Endothelial cell (in vitro differentiated cells): Measurements from ENCODE around the gene BEX3. TPM values are rescaled to one million over a fixed set of nuclear protein-coding genes. Genes with fewer than 3 reads are reported as not detected.

Experiments
- DNase-seq: peaks from one replicate; pipeline ENCODE4 v3.0.0; 2021; ENCODE audit warnings: low spot score
- H3K27ac Mint-ChIP-seq: one replicate; pipeline ENCODE4 v1.8.0; 2021; ENCODE audit warnings: mixed read lengths, inconsistent platforms; ENCODE audit not compliant: unreplicated experiment
- H3K27me3 Mint-ChIP-seq: one replicate; pipeline ENCODE4 v1.8.0; 2021; ENCODE audit warnings: mild to moderate bottlenecking, moderate library complexity, mixed read lengths, inconsistent platforms; ENCODE audit not compliant: unreplicated experiment
- H3K36me3 Mint-ChIP-seq: one replicate; pipeline ENCODE4 v1.8.0; 2021; ENCODE audit warnings: mild to moderate bottlenecking, low read depth, mixed read lengths, inconsistent platforms; ENCODE audit not compliant: unreplicated experiment
- H3K4me1 Mint-ChIP-seq: one replicate; pipeline ENCODE4 v1.8.0; 2021; ENCODE audit warnings: mild to moderate bottlenecking, mixed read lengths, inconsistent platforms; ENCODE audit not compliant: unreplicated experiment
- H3K4me3 Mint-ChIP-seq: one replicate; pipeline ENCODE4 v1.8.0; 2021; ENCODE audit warnings: mild to moderate bottlenecking, mixed read lengths, inconsistent platforms; ENCODE audit not compliant: unreplicated experiment
- H3K9me3 Mint-ChIP-seq: one replicate; pipeline ENCODE4 v1.8.0; 2021; ENCODE audit warnings: mixed read lengths, inconsistent platforms; ENCODE audit not compliant: unreplicated experiment
- total RNA-seq: library from RNA; stranded (reverse); fragmentation: NEBNext Ultra II Directional; extraction: Animal tissue kit (Norgen Biotek cat#: 25700); gene quantifications from one replicate; pipeline ENCODE4 v1.2.1, GENCODE V29; 2021; ENCODE audit not compliant: unreplicated experiment
- TF ChIP-seq, protein P1 (sequence below): fragments of 200-600 bp; sonication (generic); IDR thresholded peaks from one replicate; pipeline ENCODE4 v1.5.0; 2021; ENCODE audit warnings: antibody characterized with exemption; ENCODE audit not compliant: unreplicated experiment

Gene BEX3
- total RNA-seq, 1 donor from 2014 or later, result 313 TPM

DNA sequence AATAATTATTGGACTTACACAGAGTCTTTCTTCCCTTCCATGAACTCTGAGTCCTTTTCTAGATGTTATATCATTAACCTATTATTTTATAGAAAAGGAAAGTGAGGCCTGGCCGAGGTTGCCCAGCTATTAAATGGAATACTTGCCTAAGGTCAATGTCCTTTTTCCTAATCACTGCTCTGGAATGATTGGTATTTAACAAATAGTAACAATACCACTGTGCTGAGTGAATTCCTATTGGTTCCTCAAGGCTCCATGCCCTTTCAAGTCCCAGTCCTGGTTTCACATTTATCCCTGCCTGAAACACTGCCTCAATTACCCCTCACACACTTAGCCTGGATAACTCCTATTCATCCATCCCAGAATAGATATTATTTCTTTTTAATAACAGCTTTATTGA is 13.9 kb upstream of the BEX3 start:
- Mint-ChIP-seq H3K27me3 (peaks cover 2% of the 10 kb centered on the region), H3K9me3 (no peaks in the 10 kb centered on the region), H3K27ac (no peak overlapping the region), H3K4me1 (peaks cover 7% of the 10 kb centered on the region), H3K4me3 (no peak overlapping the region), H3K36me3 (peaks cover 3% of the 10 kb centered on the region)
- TF ChIP-seq, protein P1, sequence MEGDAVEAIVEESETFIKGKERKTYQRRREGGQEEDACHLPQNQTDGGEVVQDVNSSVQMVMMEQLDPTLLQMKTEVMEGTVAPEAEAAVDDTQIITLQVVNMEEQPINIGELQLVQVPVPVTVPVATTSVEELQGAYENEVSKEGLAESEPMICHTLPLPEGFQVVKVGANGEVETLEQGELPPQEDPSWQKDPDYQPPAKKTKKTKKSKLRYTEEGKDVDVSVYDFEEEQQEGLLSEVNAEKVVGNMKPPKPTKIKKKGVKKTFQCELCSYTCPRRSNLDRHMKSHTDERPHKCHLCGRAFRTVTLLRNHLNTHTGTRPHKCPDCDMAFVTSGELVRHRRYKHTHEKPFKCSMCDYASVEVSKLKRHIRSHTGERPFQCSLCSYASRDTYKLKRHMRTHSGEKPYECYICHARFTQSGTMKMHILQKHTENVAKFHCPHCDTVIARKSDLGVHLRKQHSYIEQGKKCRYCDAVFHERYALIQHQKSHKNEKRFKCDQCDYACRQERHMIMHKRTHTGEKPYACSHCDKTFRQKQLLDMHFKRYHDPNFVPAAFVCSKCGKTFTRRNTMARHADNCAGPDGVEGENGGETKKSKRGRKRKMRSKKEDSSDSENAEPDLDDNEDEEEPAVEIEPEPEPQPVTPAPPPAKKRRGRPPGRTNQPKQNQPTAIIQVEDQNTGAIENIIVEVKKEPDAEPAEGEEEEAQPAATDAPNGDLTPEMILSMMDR, result no peak
- DNase-seq, result no peak

DNA sequence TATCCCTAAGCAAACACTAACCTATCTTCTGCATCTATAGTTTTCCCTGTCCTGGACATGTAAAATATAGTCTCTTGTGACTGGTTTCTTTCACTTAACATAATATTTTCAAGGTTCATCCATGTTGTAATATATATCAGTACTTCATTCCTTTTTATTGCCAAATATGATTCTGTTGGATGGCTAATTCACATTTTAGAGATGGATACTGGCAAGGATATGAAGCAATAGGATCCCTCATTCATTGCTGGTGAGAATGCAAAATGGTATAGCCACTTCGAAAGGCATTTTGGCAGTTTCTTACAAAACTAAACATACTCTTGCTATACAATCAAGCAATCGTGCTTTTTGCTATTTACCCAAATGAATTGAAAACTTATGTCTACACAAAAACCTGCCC is 13.3 kb upstream of the BEX3 start:
- Mint-ChIP-seq H3K4me3 (no peak overlapping the region), H3K27ac (no peak overlapping the region), H3K4me1 (peaks cover 4% of the 10 kb centered on the region), H3K27me3 (peaks cover 2% of the 10 kb centered on the region), H3K36me3 (no peaks in the 10 kb centered on the region), H3K9me3 (no peaks in the 10 kb centered on the region)
- TF ChIP-seq, protein P1, result no peak
- no peak for DNase-seq

DNA sequence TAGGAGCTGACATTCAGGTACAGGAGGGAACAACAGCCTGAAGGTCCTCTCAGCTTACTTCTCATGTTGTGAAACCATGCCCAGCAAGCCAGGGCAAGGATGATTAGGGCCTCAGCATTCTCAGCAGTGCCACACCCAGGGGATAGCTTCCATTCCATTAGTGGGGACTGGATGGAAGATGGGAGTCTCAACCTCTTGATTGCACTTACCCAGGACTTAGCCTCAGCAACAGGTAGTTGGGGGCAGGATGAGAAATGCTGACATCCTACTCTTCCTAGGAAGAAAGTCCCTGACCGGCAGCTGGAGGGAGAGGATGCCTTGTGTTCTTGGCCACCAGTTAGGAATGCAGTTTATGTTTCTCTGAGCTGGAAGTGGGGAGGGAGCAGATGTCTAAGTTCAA is 8.8 kb upstream of the BEX3 start:
- no peak overlapping the region for H3K27ac Mint-ChIP-seq
- TF ChIP-seq, protein P1, result no peak
- no peak for DNase-seq
- H3K4me1 Mint-ChIP-seq, result peaks cover 8% of the 10 kb centered on the region
- H3K36me3 Mint-ChIP-seq, result no peaks in the 10 kb centered on the region
- H3K27me3 Mint-ChIP-seq, result no peaks in the 10 kb centered on the region
- H3K9me3 Mint-ChIP-seq, result no peaks in the 10 kb centered on the region
- H3K4me3 Mint-ChIP-seq, result no peak overlapping the region

DNA sequence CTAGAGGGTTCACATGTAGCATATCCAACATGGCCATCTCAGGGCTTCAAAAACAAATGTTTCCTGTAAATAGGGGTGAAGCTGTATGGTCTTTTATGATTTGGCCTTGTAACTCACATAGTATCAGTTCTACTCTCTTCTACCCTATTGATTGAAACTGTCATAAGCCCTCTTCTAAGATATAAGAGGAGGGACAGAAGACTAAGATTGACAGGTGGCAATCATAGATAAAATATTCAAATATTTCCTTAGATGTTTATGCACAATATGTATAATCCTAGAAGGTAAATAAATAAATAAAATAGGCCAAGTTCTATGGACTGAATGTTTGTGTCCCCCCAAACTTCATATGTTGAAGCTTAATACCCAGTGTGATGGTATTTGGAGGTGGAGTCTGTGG is 6.9 kb upstream of the BEX3 start:
- Mint-ChIP-seq H3K4me3 (no peak overlapping the region), H3K36me3 (no peaks in the 10 kb centered on the region), H3K9me3 (no peaks in the 10 kb centered on the region), H3K27me3 (no peaks in the 10 kb centered on the region), H3K27ac (no peak overlapping the region), H3K4me1 (peaks cover 8% of the 10 kb centered on the region)
- DNase-seq, result no peak
- TF ChIP-seq, protein P1, result no peak

DNA sequence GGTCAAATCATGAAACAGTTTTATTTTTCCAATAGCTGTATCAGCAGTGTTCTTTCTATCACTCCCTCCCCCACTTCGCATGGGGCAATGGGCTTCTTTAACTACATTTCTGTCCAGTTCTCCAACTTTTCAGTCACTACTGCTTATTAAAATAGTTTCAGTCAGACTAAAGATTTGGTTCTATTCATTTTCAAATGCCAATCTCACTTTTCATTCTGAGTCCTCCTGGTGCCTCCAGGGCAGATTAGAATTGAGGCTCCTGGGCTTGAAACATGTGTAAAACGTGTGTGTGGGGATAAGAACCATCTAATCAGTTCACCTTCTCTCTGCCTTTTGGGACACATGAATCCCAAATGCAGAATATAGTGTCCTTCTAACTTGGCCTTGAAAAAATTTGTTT is 3.5 kb upstream of the BEX3 start:
- H3K27ac Mint-ChIP-seq, result no peak overlapping the region
- H3K9me3 Mint-ChIP-seq, result no peaks in the 10 kb centered on the region
- no peak for DNase-seq
- peaks cover 8% of the 10 kb centered on the region for H3K36me3 Mint-ChIP-seq
- TF ChIP-seq, protein P1, result no peak
- H3K27me3 Mint-ChIP-seq, result peaks cover 3% of the 10 kb centered on the region
- peaks cover 13% of the 10 kb centered on the region for H3K4me1 Mint-ChIP-seq
- no peak overlapping the region for H3K4me3 Mint-ChIP-seq
